CD4-positive, alpha-beta T cell treated with Interleukin-15 for 1 hour (primary cell): Measurements from ENCODE around the gene LSM2.
"Not testable (repeated sequence)": the region's sequence is repeated elsewhere in the genome, so short reads cannot be mapped to it uniquely, and the experiment has no call there.

ENCODE experiments used
- DNase-seq: peaks from one replicate; pipeline ENCODE4 v3.0.0-alpha.2; 2020

Gene LSM2

DNA sequence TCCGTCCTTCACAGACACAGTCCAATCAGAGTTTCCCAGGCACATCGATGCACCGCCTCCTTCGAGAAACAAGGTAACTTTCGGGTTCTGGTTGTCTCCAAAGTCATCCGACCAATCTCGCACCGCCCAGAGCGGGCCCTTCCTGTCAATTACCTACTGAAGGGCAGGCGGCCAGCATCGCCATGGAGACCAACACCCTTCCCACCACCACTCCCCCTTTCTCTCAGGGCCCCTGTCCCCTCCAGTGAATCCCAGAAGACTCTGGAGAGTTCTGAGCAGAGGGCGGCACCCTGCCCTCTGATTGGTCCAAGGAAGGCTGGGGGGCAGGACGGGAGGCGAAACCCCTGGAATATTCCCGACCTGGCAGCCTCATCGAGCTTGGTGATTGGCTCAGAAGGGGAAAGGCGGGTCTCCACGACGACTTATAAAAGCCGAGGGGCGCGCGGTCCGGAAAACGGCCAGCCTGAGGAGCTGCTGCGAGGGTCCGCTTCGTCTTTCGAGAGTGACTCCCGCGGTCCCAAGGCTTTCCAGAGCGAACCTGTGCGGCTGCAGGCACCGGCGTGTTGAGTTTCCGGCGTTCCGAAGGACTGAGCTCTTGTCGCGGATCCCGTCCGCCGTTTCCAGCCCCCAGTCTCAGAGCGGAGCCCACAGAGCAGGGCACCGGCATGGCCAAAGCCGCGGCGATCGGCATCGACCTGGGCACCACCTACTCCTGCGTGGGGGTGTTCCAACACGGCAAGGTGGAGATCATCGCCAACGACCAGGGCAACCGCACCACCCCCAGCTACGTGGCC lies 20.7 kb upstream of the LSM2 start, which contains the start of gene HSPA1B:
TSS of gene HSPA1B (plus strand) at position 453 of the 794 bp plus-strand sequence. CDS start at position 666, 213 bp downstream.
- DNase-seq, result peak; percentile 97

DNA sequence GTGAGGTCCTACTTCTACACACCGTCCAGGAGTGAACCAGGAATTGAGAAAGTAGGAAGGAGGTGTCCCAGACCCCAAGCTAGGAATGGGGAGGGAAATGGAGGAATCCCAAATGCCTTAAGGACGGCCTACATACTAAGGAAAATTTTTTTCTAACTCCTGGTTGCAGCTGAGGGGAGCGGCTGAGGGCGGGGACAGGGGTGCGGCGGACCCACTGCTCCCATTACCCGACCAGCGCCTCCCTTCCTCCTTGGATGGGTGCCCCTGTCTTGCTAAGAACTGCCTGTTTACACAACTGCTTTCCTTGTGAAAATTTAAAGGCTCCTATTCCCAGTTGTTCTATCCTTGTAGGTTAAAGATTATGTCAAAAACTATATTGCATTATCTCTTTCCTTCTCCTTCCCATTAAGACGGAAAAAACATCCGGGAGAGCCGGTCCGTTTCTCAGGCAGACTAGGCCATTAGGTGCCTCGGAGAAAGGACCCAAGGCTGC lies 20.1 kb upstream of the LSM2 start:
- peak; percentile 34 for DNase-seq

DNA sequence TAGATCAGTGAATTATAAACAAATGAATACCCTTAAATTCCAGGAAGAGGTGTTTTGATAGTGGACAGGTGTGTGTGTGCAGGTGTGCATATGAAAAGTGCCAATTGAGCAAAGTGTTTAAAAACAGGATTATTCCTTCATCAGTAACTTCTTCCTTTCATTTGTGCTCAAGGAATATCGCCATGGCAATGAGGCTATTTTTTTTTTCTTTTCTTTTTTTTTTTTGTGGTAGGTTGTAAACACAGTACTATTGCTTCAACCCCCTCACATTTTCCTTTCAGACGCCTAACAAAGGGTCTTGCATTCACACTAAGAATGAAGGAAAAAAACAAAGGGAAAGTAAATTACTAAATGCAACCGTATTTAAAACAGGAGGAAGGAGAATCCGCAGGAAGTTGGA lies 18.8 kb upstream of the LSM2 start:
- no peak for DNase-seq

GRCh38 chr6:31823592-31824196 lies 16.9 kb upstream of the LSM2 start:
- DNase-seq, result not testable (repeated sequence)

GRCh38 chr6:31822036-31822821 lies 15.5 kb upstream of the LSM2 start:
- peak; percentile 81 for DNase-seq

DNA sequence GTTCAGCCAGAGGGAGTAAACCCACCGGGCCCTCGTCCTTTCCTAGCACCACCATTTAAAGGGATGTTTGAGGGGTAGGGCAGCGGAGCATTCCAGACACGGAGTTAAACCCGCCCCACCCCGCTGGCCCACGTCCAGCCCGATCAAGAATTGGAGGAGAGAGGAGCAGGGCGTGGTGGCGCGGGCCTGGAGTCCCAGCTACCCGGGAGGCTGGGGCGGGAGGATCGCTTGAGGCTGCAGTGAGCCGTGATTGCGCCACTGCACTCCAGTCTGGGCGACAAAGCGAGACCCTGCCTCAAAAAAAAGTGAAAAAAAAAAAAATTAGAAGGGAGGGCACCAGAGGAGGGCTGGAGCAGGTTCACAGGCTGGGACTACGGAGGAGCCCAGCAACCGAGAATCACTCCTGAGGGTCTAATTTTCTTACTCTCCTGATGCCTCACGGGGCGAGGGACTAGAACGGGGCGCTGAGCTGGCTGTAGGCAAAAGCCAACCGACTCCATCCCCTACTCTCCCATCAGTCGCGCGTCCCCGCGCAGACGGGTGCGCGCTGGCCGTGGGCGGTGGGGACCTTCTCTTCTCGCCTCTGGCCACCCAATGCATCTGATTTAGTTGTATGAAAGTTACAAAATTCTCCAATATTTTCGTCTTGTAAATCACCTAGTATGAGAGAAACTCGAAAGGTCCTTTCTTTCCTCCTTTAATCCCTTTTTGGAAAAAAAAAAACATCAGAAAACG lies 14.7 kb upstream of the LSM2 start:
- peak; percentile 53 for DNase-seq

DNA sequence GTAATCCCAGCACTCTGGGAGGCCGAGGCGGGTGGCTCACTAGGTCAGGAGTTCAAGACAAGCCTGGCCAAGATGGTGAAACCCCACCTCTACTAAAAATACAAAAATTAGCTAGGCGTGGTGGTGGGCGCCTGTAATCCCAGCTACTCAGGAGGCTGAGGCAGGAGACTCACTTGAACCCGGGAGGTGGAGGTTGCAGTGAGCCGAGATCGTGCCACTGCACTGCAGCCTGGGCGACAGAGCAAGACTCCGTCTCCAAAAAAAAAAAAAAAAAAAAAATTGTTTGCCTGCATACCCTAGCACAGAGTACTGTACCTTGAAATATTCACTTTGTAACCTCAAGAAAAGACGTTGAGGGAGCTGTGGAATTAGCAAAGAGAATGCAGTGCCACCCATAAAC lies 13.6 kb upstream of the LSM2 start:
- not testable (repeated sequence) for DNase-seq

- DNase-seq, result no peak
Measured at GRCh38 chr6:31819871-31820299, 13.1 kb upstream of the LSM2 start.

- peak; percentile 22 for DNase-seq
Measured at GRCh38 chr6:31817929-31818511, 11.3 kb upstream of the LSM2 start.

GRCh38 chr6:31817133-31817928 lies 10.6 kb upstream of the LSM2 start:
- peak; percentile 33 for DNase-seq

- peak; percentile 89 for DNase-seq
Measured at GRCh38 chr6:31815025-31815838, 8.5 kb upstream of the LSM2 start, which contains the start of the genes HSPA1A and HSPA1L. HSPA1A (plus strand) TSS chr6:31815543; CDS start chr6:31815757, 214 bp downstream. HSPA1L (minus strand) TSS chr6:31815283; CDS start chr6:31811972, 3,311 bp downstream.

GRCh38 chr6:31814677-31815024 lies 7.9 kb upstream of the LSM2 start:
- peak; percentile 73 for DNase-seq

DNA sequence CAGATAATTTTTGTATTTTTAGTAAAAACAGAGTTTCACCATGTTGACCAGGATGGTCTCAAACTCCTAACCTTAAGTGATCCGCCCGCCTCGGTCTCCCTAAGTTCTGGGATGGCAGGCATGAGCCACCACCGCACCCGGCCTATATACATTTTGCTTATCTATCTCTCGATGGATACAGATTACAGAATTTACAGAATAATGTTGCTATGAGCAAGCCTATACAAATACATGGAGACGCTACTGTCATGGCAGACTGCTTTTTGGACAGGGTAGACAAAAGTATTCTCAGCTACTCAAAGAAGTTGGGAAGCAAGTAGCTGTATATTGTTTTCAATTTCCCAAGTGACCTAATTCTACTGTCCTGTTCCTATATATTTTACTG lies 6.7 kb upstream of the LSM2 start:
- DNase-seq, result no peak

GRCh38 chr6:31811645-31812044 lies 4.9 kb upstream of the LSM2 start:
- no peak for DNase-seq

GRCh38 chr6:31808599-31808998 lies 1.8 kb upstream of the LSM2 start:
- DNase-seq, result not testable (repeated sequence)

GRCh38 chr6:31805939-31806469 lies 762 bp downstream of the LSM2 start:
- no peak for DNase-seq

DNA sequence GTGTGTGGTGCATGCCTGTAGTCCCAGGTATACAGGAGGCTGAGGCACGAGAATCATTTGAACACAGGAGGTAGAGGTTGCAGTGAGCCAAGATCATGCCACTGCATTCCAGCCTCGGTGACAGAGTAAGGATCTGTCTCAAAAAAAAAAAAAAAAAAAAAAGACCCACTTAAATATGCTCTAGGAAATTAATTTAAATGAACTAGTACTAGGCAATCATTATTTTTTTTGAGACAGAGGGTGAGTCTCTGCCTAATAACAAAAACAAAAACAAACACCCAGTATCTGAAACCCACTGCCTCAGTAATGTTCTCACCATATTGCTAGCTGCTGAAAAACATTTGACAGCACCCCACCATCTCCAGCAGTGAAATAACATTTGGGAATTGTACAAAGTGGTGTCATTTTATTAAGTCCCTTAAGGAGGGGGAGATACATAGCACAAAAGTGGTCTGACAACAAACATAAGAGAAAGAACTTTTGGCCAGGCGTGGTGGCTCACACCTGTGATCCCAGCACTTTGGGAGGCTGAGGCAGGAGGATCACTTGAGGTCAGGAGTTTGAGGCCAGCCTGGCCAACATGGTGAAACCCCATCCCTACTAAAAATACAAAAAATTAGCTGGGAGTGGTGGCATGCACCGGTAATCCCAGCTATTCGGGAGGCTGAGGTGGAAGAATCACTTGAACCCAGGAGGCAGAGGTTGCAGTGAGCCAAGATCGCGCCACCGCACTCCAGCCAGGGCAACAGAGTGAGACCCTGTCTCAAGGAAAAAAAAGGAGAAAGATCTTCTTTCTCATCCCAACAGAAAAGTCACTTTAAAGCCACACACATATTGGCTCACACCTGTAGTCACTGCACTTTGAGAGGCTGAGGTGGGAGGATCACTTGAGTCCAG lies 5.5 kb downstream of the LSM2 start:
- not testable (repeated sequence) for DNase-seq

DNA sequence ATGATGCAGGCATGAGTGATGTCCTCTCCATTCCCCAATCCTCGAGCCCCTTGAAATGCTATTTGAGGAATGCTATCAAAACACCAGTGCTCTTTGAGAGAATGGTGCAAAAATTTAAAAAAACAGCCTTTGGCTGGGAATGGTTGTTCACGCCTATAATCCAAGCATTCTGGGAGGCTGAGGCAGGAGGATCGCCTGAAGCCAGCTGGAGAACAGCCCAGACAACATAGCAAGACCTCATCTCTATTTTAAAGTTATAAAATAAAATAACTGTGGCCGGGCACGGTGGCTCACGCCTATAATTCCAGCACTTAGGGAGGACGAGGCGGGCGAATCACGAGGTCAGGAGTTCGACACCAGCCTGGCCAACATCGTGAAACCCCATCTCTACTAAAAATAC lies 7.0 kb downstream of the LSM2 start:
- no peak for DNase-seq

DNA sequence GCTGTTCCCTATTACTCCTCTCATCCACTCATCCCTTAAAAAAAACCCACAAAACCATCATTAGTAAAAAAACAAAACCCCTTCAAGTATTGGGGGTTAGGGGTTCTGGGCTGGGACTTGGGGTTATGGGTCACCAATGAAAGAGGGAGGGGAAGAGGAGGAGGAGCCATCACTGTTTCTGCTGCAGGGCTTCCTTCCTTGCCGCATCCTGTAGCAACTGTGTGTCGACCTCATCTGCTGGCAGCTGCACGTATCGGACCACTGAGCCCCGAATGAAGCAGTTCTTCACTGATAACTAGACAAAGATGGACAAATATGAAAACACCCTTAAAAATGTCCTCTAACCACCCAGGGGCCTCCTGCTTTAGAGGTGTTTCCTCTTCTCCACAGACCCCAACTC lies 9.2 kb downstream of the LSM2 start:
- peak; percentile 57 for DNase-seq
